Measurements from ENCODE around the gene SIMC1. TPM values are rescaled to one million over a fixed set of nuclear protein-coding genes. Genes with fewer than 3 reads are reported as not detected.

SIMC1 gene
- total and polyA plus RNA-seq, 2 of the 4 experiments (the other 2 are of a cell fraction), result 8.2 to 11.7 TPM

DNA sequence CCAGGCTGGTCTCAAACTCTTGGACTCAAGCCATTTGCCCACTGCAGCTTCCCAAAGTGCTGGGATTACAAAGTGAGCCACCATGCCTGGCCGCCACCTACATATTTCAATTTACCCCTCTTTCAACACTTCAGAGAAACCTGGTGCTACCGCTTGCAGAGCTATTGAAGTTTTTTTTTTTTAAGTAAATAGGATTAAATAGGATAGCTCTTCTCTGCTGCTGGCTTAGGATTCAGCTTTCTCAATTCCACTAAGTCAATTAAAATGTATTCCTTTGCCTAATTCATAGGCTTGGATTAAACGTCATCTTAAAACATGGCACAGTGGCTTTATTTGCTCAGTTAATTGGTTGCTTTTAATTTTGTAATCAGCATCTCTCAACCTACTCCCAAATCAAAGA, 82.4 kb downstream of the SIMC1 start:
- Histone ChIP-seq H3K9me1 (ENCODE audit: insufficient read depth, low read length) (0 out of 2 replicates have a peak, but pooled peaks cover 5% of the 10 kb centered on the region), H2BK15ac (ENCODE audit: low read depth, low read length) (no peak overlapping the region), H3K9ac (ENCODE audit: low read depth, low read length) (no peak overlapping the region), H3K27ac (ENCODE audit: insufficient read depth, low read length) (no peak overlapping the region), H2BK120ac (ENCODE audit: low read depth, low read length) (no peak overlapping the region), H2BK5ac (ENCODE audit: low read depth, low read length, poor library complexity, severe bottlenecking) (no peak overlapping the region), H3K18ac (ENCODE audit: low read depth, low read length) (no peak overlapping the region), H3K4me1 (ENCODE audit: control insufficient read depth, insufficient read depth, low read length) (no peaks in the 10 kb centered on the region), H3K4me3 (ENCODE audit: insufficient read depth, low read depth, low read length) (no peak overlapping the region), H3K56ac (ENCODE audit: extremely low read depth, insufficient read depth, low read length) (no peak overlapping the region), H4K5ac (ENCODE audit: low read depth, low read length) (no peak overlapping the region), H2AK9ac (replicated peaks; ENCODE audit: low read depth, low read length, poor library complexity) (no peak overlapping the region), H4K20me1 (ENCODE audit: insufficient read depth, low read length) (no peaks in the 10 kb centered on the region), H2AFZ (replicated peaks; ENCODE audit: low read length, poor library complexity) (no peak overlapping the region), H3K27me3 (ENCODE audit: control insufficient read depth, insufficient read depth, low read length) (no peaks in the 10 kb centered on the region), H3K9me3 (ENCODE audit: control insufficient read depth, insufficient read depth, low read length) (no peaks in the 10 kb centered on the region), H2BK20ac (ENCODE audit: low read depth, low read length) (no peak overlapping the region), H3K79me1 (ENCODE audit: low read depth in 1 of 2, low read length in 2 of 2) (no peaks in the 10 kb centered on the region), H3K23ac (ENCODE audit: low read depth, low read length) (no peak overlapping the region), H3K4me2 (ENCODE audit: low read depth, low read length) (no peak overlapping the region), H4K91ac (ENCODE audit: insufficient read depth, low read depth, low read length) (no peak overlapping the region), H2AK5ac (ENCODE audit: low read depth, low read length) (no peak overlapping the region), H3K14ac (replicated peaks; ENCODE audit: low read depth, low read length) (no peak overlapping the region), H3K4ac (ENCODE audit: low read depth, low read length) (no peak overlapping the region), H3K36me3 (ENCODE audit: control insufficient read depth, insufficient read depth, low read length) (peaks cover 11% of the 10 kb centered on the region), H4K8ac (ENCODE audit: low read depth in 2 of 2, low read length in 2 of 2) (no peak overlapping the region)
- WGBS, 2 experiments (ENCODE audit: extremely low coverage in 2 of 2, insufficient read length in 1 of 2), result no CpG with 5 or more reads among the region's 3 CpGs
- intact Hi-C loops (cut with micrococcal nuclease) (no loop called here), dilution Hi-C loops (cut with HindIII; ENCODE audit: low sequenced_read_pairs, unreplicated experiment) (no loop called here), in situ Hi-C loops (cut with MboI; ENCODE audit: low sequenced_read_pairs) (no loop called here)
- DNase-seq, result no peak
- no peak for TF ChIP-seq CHD1 (IDR thresholded peaks at IDR 0.05; ENCODE audit: low read depth, low read length)
- TF ChIP-seq, protein P1, sequence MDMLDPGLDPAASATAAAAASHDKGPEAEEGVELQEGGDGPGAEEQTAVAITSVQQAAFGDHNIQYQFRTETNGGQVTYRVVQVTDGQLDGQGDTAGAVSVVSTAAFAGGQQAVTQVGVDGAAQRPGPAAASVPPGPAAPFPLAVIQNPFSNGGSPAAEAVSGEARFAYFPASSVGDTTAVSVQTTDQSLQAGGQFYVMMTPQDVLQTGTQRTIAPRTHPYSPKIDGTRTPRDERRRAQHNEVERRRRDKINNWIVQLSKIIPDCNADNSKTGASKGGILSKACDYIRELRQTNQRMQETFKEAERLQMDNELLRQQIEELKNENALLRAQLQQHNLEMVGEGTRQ (IDR thresholded peaks at IDR 0.05; ENCODE audit: low read depth, low read length), result no peak
- TF ChIP-seq, protein P2, sequence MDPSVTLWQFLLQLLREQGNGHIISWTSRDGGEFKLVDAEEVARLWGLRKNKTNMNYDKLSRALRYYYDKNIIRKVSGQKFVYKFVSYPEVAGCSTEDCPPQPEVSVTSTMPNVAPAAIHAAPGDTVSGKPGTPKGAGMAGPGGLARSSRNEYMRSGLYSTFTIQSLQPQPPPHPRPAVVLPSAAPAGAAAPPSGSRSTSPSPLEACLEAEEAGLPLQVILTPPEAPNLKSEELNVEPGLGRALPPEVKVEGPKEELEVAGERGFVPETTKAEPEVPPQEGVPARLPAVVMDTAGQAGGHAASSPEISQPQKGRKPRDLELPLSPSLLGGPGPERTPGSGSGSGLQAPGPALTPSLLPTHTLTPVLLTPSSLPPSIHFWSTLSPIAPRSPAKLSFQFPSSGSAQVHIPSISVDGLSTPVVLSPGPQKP (IDR thresholded peaks at IDR 0.05; ENCODE audit: borderline replicate concordance, low read depth, low read length), result no peak
- no peak for TF ChIP-seq RCOR1 (IDR thresholded peaks at IDR 0.05; ENCODE audit: insufficient replicate concordance, low read length)
- TF ChIP-seq CEBPB (IDR thresholded peaks at IDR 0.05; ENCODE audit: low read depth, low read length), result no peak
- no peak for TF ChIP-seq MXI1 (IDR thresholded peaks at IDR 0.05; ENCODE audit: borderline replicate concordance, low read depth, low read length)
- ChIA-PET CTCF (no interaction called here), POLR2A (ENCODE audit: unreplicated experiment) (no interaction called here)
- ATAC-seq (ENCODE audit: low read depth), result no peak
- BruUV-seq (replicated peaks), result no TSS peak

Measured in IMR-90 (cell line).